ENCODE results near the gene ASGR1.

The ASGR1 gene

GRCh38 chr17:7220593-7221277 is 41.6 kb upstream of the ASGR1 start:
- H3K27ac ChIP-seq (ENCODE audit: low read length): peak overlapping the region; percentile 63
- no peaks in the 10 kb centered on the region for H3K27me3 ChIP-seq (ENCODE audit: control insufficient read depth, insufficient read depth, low read length)
- H3K9me3 ChIP-seq (ENCODE audit: control insufficient read depth, low read depth, low read length): no peaks in the 10 kb centered on the region
- H3K4me1 ChIP-seq (ENCODE audit: control insufficient read depth, low read depth, low read length): peaks cover 33% of the 10 kb centered on the region
- H3K4me3 ChIP-seq (ENCODE audit: low read length): peak overlapping the region; percentile 92
- H3K9ac ChIP-seq (ENCODE audit: low read length): peak overlapping the region; percentile 78
- peaks cover 35% of the 10 kb centered on the region for H3K36me3 ChIP-seq (ENCODE audit: control insufficient read depth, low read depth, low read length)

DNA sequence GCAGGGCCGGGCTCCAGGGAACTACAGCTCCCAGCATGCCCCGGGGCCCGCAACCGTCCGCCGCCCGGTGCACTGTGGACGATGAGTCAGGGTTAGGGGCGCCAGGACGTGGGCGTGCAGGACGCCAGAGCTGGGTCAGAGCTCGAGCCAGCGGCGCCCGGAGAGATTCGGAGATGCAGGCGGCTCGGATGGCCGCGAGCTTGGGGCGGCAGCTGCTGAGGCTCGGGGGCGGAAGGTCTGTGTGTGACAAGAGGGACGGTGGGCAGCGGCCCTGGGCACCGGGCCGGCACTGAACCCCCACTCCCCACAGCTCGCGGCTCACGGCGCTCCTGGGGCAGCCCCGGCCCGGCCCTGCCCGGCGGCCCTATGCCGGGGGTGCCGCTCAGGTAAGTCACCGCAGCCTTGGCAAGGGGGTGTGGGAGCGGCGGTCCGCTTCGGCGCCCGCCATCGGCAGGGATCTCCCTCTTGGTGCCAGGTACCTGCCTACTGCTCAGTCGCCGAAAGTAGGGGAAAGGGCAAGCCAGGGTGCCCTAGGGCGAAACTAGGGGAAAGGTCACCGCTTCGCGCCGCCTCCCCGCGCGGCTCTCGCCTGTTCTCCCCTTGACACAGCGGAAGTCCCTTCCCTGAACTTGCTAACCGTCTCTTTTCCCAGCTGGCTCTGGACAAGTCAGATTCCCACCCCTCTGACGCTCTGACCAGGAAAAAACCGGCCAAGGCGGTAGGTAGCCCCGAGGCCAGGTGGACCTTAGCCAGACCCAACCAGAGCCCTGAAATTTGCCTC is 40.8 kb upstream of the ASGR1 start, which contains the start of the genes ACADVL and DLG4:
TSS of gene ACADVL (plus strand) at position 127 of the 781 bp plus-strand sequence. CDS start at position 174, 47 bp downstream.
TSS of gene DLG4 (minus strand) at position 25 of the 781 bp plus-strand sequence.
- Histone ChIP-seq H3K9me3 (ENCODE audit: control insufficient read depth, low read depth, low read length) (no peaks in the 10 kb centered on the region), H3K27me3 (ENCODE audit: control insufficient read depth, insufficient read depth, low read length) (no peaks in the 10 kb centered on the region), H3K27ac (ENCODE audit: low read length) (peak within 1 kb of the TSS; percentile 63), H3K4me1 (ENCODE audit: control insufficient read depth, low read depth, low read length) (peaks cover 39% of the 10 kb centered on the region), H3K9ac (ENCODE audit: low read length) (peak within 1 kb of the TSS; percentile 78), H3K4me3 (ENCODE audit: low read length) (peak within 1 kb of the TSS; percentile 92), H3K36me3 (ENCODE audit: control insufficient read depth, low read depth, low read length) (peaks cover 28% of the 10 kb centered on the region)

DNA sequence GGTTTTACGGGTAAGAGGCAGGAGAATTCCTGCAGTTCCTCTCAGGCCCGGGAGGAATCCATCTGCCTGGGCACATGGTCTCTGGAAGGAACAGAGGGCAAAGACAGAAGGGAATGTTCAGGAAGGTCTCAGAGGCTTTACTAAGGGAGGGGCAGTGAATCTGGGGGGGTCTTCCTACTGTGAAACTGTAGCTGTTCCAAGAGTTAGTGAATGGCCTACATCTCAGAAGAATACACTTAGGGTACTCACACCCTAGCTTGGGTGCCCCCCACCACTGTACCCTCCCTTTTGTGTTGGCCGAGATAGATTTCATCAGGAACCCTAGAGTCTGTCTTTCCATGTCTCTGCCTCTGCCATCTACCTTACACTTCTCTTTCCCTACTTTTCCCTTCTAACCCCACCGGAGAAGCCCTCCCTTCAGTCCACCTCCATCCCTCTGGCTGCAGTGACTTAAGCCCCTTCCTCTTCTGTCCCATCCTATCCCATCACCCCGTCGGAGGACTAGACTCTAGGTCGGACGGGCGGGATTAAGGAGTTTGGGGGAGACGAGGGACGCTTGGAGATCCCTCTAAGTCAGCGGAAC is 40.1 kb upstream of the ASGR1 start:
- Histone ChIP-seq H3K27me3 (ENCODE audit: control insufficient read depth, insufficient read depth, low read length) (no peaks in the 10 kb centered on the region), H3K36me3 (ENCODE audit: control insufficient read depth, low read depth, low read length) (peaks cover 22% of the 10 kb centered on the region), H3K27ac (ENCODE audit: low read length) (no peak overlapping the region), H3K4me1 (ENCODE audit: control insufficient read depth, low read depth, low read length) (peaks cover 42% of the 10 kb centered on the region), H3K9ac (ENCODE audit: low read length) (peak overlapping the region; percentile 78), H3K4me3 (ENCODE audit: low read length) (peak overlapping the region; percentile 92), H3K9me3 (ENCODE audit: control insufficient read depth, low read depth, low read length) (no peaks in the 10 kb centered on the region)

DNA sequence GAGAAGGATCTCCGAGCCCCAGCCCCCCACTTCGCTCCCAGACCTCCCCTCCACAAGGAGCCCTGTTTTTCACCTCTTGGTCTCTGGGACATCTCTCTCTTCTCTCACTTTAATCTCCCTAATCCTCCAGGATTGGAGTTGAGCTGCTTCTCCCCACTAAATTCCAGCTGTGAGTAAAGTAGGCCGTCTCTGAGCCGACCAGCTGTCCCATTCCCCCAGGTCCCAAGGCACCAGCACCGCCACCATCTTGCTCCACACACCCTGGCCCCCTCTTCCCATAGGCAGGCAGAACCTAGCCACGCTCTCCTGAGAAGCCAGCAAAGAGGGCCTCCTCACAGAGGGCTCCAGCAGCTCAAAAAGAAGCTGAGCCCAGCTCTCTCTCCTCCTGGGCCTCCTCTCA is 39.6 kb upstream of the ASGR1 start:
- H3K9me3 ChIP-seq (ENCODE audit: control insufficient read depth, low read depth, low read length): no peaks in the 10 kb centered on the region
- no peak overlapping the region for H3K9ac ChIP-seq (ENCODE audit: low read length)
- no peak overlapping the region for H3K4me3 ChIP-seq (ENCODE audit: low read length)
- H3K4me1 ChIP-seq (ENCODE audit: control insufficient read depth, low read depth, low read length): peaks cover 42% of the 10 kb centered on the region
- H3K36me3 ChIP-seq (ENCODE audit: control insufficient read depth, low read depth, low read length): peaks cover 17% of the 10 kb centered on the region
- no peak overlapping the region for H3K27ac ChIP-seq (ENCODE audit: low read length)
- no peaks in the 10 kb centered on the region for H3K27me3 ChIP-seq (ENCODE audit: control insufficient read depth, insufficient read depth, low read length)

DNA sequence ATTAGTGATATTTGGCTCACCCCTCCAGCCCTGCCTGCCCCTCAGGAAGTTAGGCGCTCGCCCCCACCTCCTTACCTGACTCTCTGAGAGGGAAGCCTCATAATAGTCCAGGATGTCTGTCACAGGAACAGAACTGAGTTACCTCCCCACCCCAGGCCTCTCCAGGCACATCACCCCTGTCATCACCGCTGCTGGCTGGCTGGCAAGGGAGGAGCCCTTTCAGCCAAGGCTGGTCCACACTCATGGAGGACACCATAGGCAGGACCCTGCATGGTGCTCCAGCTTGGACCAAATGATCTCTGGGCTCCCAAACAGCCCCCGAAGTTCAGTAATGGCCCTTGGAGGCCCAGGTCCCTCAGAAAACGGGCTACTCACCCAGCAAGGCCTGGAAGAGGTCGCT is 39.0 kb upstream of the ASGR1 start:
- no peak overlapping the region for H3K27ac ChIP-seq (ENCODE audit: low read length)
- H3K27me3 ChIP-seq (ENCODE audit: control insufficient read depth, insufficient read depth, low read length): no peaks in the 10 kb centered on the region
- no peak overlapping the region for H3K9ac ChIP-seq (ENCODE audit: low read length)
- peaks cover 48% of the 10 kb centered on the region for H3K4me1 ChIP-seq (ENCODE audit: control insufficient read depth, low read depth, low read length)
- H3K9me3 ChIP-seq (ENCODE audit: control insufficient read depth, low read depth, low read length): no peaks in the 10 kb centered on the region
- no peak overlapping the region for H3K4me3 ChIP-seq (ENCODE audit: low read length)
- H3K36me3 ChIP-seq (ENCODE audit: control insufficient read depth, low read depth, low read length): peaks cover 11% of the 10 kb centered on the region

GRCh38 chr17:7217113-7217987 is 38.2 kb upstream of the ASGR1 start:
- peaks cover 50% of the 10 kb centered on the region for H3K4me1 ChIP-seq (ENCODE audit: control insufficient read depth, low read depth, low read length)
- peaks cover 3% of the 10 kb centered on the region for H3K36me3 ChIP-seq (ENCODE audit: control insufficient read depth, low read depth, low read length)
- H3K27ac ChIP-seq (ENCODE audit: low read length): peak overlapping the region; percentile 45
- H3K27me3 ChIP-seq (ENCODE audit: control insufficient read depth, insufficient read depth, low read length): no peaks in the 10 kb centered on the region
- no peaks in the 10 kb centered on the region for H3K9me3 ChIP-seq (ENCODE audit: control insufficient read depth, low read depth, low read length)
- peak overlapping the region; percentile 28 for H3K9ac ChIP-seq (ENCODE audit: low read length)
- peak overlapping the region; percentile 62 for H3K4me3 ChIP-seq (ENCODE audit: low read length)

DNA sequence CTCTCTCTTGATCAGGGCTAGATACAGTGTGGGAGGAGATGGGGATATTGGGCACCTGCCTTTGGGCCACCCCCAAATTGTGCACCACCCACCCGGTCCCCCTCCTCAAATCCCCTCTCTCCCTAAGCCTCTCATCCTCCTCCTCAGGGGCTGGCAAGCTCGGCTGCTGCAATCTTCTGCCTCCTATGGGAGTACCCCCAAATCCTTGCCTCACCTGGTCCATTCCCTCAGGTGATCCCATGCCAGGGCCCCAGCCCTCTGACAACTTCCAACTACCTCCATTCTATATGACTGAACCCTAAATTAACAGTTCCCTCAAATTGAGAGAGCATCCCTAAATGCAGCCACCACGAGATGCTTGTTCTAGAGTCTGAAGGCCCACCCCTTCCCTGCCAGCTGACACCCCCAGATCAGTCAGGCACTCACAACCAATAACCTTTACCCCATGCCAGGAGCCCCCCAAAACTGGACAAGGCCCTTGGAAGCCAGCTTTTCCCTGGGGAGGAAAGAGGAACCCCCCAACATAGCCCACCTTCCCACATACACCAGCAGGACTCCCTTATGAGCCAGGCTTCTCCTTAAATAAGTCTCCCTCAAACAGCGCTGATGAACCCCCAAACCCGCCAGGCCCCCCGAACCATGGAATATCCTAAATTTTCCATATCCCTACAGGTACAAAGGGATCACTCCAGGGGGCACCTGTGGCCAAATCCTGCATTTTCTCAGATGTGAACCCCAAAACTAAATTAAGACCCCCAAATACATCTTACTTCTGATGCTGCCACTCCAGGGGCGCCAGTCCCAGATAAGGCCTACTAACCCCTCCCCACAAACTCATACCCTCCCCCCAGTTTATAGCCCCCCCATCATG is 37.3 kb upstream of the ASGR1 start:
- peak overlapping the region; percentile 28 for H3K9ac ChIP-seq (ENCODE audit: low read length)
- H3K27me3 ChIP-seq (ENCODE audit: control insufficient read depth, insufficient read depth, low read length): no peaks in the 10 kb centered on the region
- H3K4me3 ChIP-seq (ENCODE audit: low read length): peak overlapping the region; percentile 62
- no peak overlapping the region for H3K27ac ChIP-seq (ENCODE audit: low read length)
- no peaks in the 10 kb centered on the region for H3K36me3 ChIP-seq (ENCODE audit: control insufficient read depth, low read depth, low read length)
- H3K9me3 ChIP-seq (ENCODE audit: control insufficient read depth, low read depth, low read length): no peaks in the 10 kb centered on the region
- peaks cover 56% of the 10 kb centered on the region for H3K4me1 ChIP-seq (ENCODE audit: control insufficient read depth, low read depth, low read length)

DNA sequence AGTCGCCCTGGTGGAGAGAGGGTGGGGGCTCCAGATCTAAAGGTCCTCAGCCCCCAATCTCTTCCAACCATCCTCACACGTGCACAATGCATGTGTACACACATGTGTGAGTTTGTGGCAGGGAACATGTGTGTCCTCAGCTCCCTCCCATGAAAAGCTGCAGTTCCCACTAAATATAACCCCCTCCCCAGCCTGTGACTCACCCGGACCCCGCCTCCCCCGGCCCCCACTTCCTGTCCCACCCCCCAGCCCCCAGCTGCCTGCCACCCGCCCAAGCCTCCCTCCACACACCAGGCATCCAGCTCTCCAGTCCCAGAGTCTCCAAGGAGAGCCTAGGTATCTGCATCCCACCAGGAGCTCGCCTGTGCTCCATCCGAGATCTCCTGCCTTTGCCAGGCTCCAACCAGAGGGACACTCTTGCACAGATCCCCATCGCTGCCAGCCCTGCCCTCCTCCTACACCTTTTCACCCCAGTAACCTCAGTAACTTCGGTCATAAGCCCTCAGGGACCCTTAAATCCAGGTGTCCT is 36.5 kb upstream of the ASGR1 start:
- H3K9ac ChIP-seq (ENCODE audit: low read length): peak overlapping the region; percentile 36
- H3K36me3 ChIP-seq (ENCODE audit: control insufficient read depth, low read depth, low read length): no peaks in the 10 kb centered on the region
- no peaks in the 10 kb centered on the region for H3K9me3 ChIP-seq (ENCODE audit: control insufficient read depth, low read depth, low read length)
- no peaks in the 10 kb centered on the region for H3K27me3 ChIP-seq (ENCODE audit: control insufficient read depth, insufficient read depth, low read length)
- peak overlapping the region; percentile 89 for H3K4me3 ChIP-seq (ENCODE audit: low read length)
- peak overlapping the region; percentile 80 for H3K27ac ChIP-seq (ENCODE audit: low read length)
- H3K4me1 ChIP-seq (ENCODE audit: control insufficient read depth, low read depth, low read length): peaks cover 60% of the 10 kb centered on the region

DNA sequence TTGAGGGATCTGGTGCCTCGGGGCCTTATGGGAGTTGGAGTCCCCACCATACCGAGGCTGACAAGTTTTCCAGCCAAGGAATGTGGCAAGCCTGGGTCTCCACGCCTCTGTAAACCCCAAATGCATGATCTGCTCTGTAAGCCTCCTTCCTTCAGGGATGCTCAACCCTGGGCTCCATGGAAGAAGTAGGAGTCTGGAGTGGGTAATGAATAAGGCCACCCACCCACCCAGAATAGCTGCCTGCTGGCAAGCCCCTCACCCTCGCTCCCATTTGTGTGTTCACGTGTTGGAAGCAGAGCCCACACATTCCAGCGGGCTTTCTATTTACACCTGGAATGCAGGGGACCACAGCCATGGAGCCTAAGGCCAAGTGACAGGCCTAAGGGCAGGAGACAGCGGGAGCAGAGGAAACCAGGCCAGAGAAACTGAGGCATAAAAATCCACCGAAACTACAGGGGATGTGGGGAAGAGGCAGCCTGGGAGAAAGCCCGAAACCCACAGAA is 36.0 kb upstream of the ASGR1 start:
- peaks cover 58% of the 10 kb centered on the region for H3K4me1 ChIP-seq (ENCODE audit: control insufficient read depth, low read depth, low read length)
- peak overlapping the region; percentile 36 for H3K9ac ChIP-seq (ENCODE audit: low read length)

More for the DNA sequence above, 36.0 kb upstream of the ASGR1 start:
- Histone ChIP-seq H3K9me3 (ENCODE audit: control insufficient read depth, low read depth, low read length) (no peaks in the 10 kb centered on the region), H3K36me3 (ENCODE audit: control insufficient read depth, low read depth, low read length) (no peaks in the 10 kb centered on the region), H3K27me3 (ENCODE audit: control insufficient read depth, insufficient read depth, low read length) (no peaks in the 10 kb centered on the region), H3K4me3 (ENCODE audit: low read length) (peak overlapping the region; percentile 89), H3K27ac (ENCODE audit: low read length) (peak overlapping the region; percentile 80)

Measured in iPS-18a (cell line).